Measurements from ENCODE around the gene LHFPL3.

The LHFPL3 gene

GRCh38 chr7:104950754-104951153, 622.4 kb downstream of the LHFPL3 start:
- in situ Hi-C loops (cut with MboI; ENCODE audit: low sequenced_read_pairs) = no loop called here

- in situ Hi-C loops (cut with MboI; ENCODE audit: low sequenced_read_pairs) = no loop called here
Measured at GRCh38 chr7:104951546-104951945, 623.1 kb downstream of the LHFPL3 start.

GRCh38 chr7:104955276-104955675, 626.9 kb downstream of the LHFPL3 start:
- in situ Hi-C loops (cut with MboI; ENCODE audit: low sequenced_read_pairs) = no loop called here
